A549 (cell line): Measurements from ENCODE around the gene KIF21B. TPM values are rescaled to one million over a fixed set of nuclear protein-coding genes. Genes with fewer than 3 reads are reported as not detected.

Source experiments
- ATAC-seq, 2 experiments: fragments of 200-7000 bp in 1 of 2; fragments of >200 bp in 1 of 2; cut with Nextera tagmentation in 1 of 2; cut with Tn5 transposase in 1 of 2; 3 replicates each; pipeline versions ENCODE4 v1.8.0 to v1.9.1; 2018 to 2020; ENCODE audit warnings: mild to moderate bottlenecking in 1 of 2, moderate library complexity in 1 of 2
- CTCF ChIA-PET: fragments of 300-600 bp; sonication (Branson Sonifier 250); formaldehyde crosslinking; extraction: SDS; loops from one replicate; lab custom pipeline; 2021; ENCODE audit warnings: antibody characterized with exemption, inconsistent platforms; lab: Yijun Ruan, JAX
- POLR2A ChIA-PET: fragments of 350-600 bp; formaldehyde crosslinking; extraction: SDS; loops from one replicate; lab custom pipeline; 2021; ENCODE audit warnings: antibody characterized with exemption, inconsistent platforms; lab: Yijun Ruan, JAX
- DNase-seq, 2 experiments: peaks; one replicate each; pipeline versions ENCODE4 v3.0.0 to v3.0.0-alpha.2; 2011 to 2016; ENCODE audit warnings: low read depth in 1 of 2, low spot score in 1 of 2
- FAIRE-seq: peaks from 2 replicates; lab custom pipeline; 2011; peaks lifted over from hg19 to GRCh38; lab: Jason Lieb, UNC
- H3K27ac ChIP-seq, 2 experiments: fragments of >200 bp; sonication (Bioruptor Twin); formaldehyde crosslinking; 3 replicates each; pipeline ENCODE4 v1.5.1; 2016 to 2017
- H3K4me1 ChIP-seq: fragments of >200 bp; sonication (Bioruptor Twin); formaldehyde crosslinking; 3 replicates; pipeline ENCODE4 v1.6.1; 2016
- H3K4me2 ChIP-seq: fragments of >200 bp; sonication (Bioruptor Twin); formaldehyde crosslinking; 3 replicates; pipeline ENCODE4 v1.6.1; 2016
- H3K4me3 ChIP-seq: fragments of >200 bp; sonication (Bioruptor Twin); formaldehyde crosslinking; 3 replicates; pipeline ENCODE4 v1.5.1; 2016
- H3K9me3 ChIP-seq: fragments of >200 bp; sonication (Bioruptor Twin); formaldehyde crosslinking; 3 replicates; pipeline ENCODE4 v1.6.1; 2016
- CBX2 ChIP-seq: fragments of 200-600 bp; sonication (generic); IDR thresholded peaks from 2 replicates; pipeline ENCODE4 v1.6.1; 2016; ENCODE audit warnings: low read depth, mild to moderate bottlenecking, borderline replicate concordance
- CHD4 ChIP-seq: fragments of 200-600 bp; sonication (generic); IDR thresholded peaks from 2 replicates; pipeline ENCODE4 v1.6.1; 2016; ENCODE audit warnings: antibody characterized with exemption, mild to moderate bottlenecking, borderline replicate concordance
- EP300 ChIP-seq, 2 experiments: fragments of >200 bp; sonication (Bioruptor Twin); formaldehyde crosslinking; IDR thresholded peaks; 2 replicates in 1 of 2; 3 replicates in 1 of 2; pipeline ENCODE4 v1.6.1; 2016 to 2017
- ESRRA ChIP-seq: fragments of 150-350 bp; IDR thresholded peaks from 2 replicates; pipeline ENCODE4 v1.6.1; 2014; ENCODE audit warnings: mild to moderate bottlenecking, low read length, borderline replicate concordance
- FOXS1 ChIP-seq: fragments of 250-450 bp; sonication (Bioruptor Pico); IDR thresholded peaks from 2 replicates; pipeline ENCODE4 v1.5.0; 2020; ENCODE audit warnings: mild to moderate bottlenecking, moderate library complexity
- HOXB5 ChIP-seq: fragments of 250-450 bp; sonication (Bioruptor Pico); IDR thresholded peaks from 2 replicates; pipeline ENCODE4 v1.5.0; 2020; ENCODE audit warnings: mild to moderate bottlenecking, moderate library complexity
- KDM1A ChIP-seq: fragments of 200-600 bp; sonication (generic); IDR thresholded peaks from 2 replicates; pipeline ENCODE4 v1.6.1; 2016; ENCODE audit warnings: low read depth, mild to moderate bottlenecking
- MYC ChIP-seq: IDR thresholded peaks from 2 replicates; pipeline ENCODE4 v1.6.1; 2012; ENCODE audit warnings: mild to moderate bottlenecking, inconsistent platforms, low read length, improper control_type of control experiment, borderline replicate concordance
- NFE2L2 ChIP-seq: fragments of 150-350 bp; conservative IDR thresholded peaks from 2 replicates; pipeline ENCODE4 v1.6.1; 2014; ENCODE audit warnings: low read length
- POLR2A ChIP-seq: IDR thresholded peaks from 2 replicates; pipeline ENCODE4 v1.6.1; 2012; ENCODE audit warnings: mild to moderate bottlenecking, low read length
- RARB ChIP-seq: fragments of 250-450 bp; sonication (Bioruptor Pico); IDR thresholded peaks from 2 replicates; pipeline ENCODE4 v1.8.0; 2021; ENCODE audit warnings: mild to moderate bottlenecking, moderate library complexity
- RCOR1 ChIP-seq: fragments of 150-350 bp; IDR thresholded peaks from 2 replicates; pipeline ENCODE4 v1.6.1; 2014; ENCODE audit warnings: antibody characterized with exemption, low read length, low read depth
- RFX5 ChIP-seq: fragments of 450-650 bp; IDR thresholded peaks from 2 replicates; pipeline ENCODE4 v1.7.1; 2014; ENCODE audit warnings: antibody characterized with exemption, mild to moderate bottlenecking, moderate library complexity
- RNF2 ChIP-seq: fragments of 200-600 bp; sonication (generic); IDR thresholded peaks from 2 replicates; pipeline ENCODE4 v1.6.1; 2016; ENCODE audit warnings: low read depth, mild to moderate bottlenecking, antibody characterized with exemption, moderate library complexity, borderline replicate concordance
- SMC3 ChIP-seq: fragments of >200 bp; sonication (Bioruptor Twin); formaldehyde crosslinking; IDR thresholded peaks from 3 replicates; pipeline ENCODE4 v1.6.1; 2018; ENCODE audit warnings: inconsistent platforms
- SREBF2 ChIP-seq: fragments of 450-650 bp; IDR thresholded peaks from 2 replicates; pipeline ENCODE4 v1.6.1; 2014; ENCODE audit warnings: mild to moderate bottlenecking, moderate library complexity
- TP53 ChIP-seq: fragments of 250-450 bp; sonication (Bioruptor Pico); IDR thresholded peaks from 2 replicates; pipeline ENCODE4 v1.5.0; 2021; ENCODE audit warnings: mild to moderate bottlenecking, moderate library complexity
- ZC3H11A ChIP-seq: fragments of 450-650 bp; IDR thresholded peaks from 2 replicates; pipeline ENCODE4 v1.6.1; 2014; ENCODE audit warnings: antibody characterized with exemption, mild to moderate bottlenecking
- ZNF302 ChIP-seq: fragments of 250-450 bp; sonication (Bioruptor Pico); IDR thresholded peaks from 2 replicates; pipeline ENCODE4 v1.9.0; 2021; ENCODE audit warnings: inconsistent platforms, mild to moderate bottlenecking, moderate library complexity
- ZSCAN20 ChIP-seq: fragments of 250-450 bp; sonication (Bioruptor Pico); IDR thresholded peaks from 2 replicates; pipeline ENCODE4 v1.8.0; 2022; ENCODE audit warnings: mild to moderate bottlenecking, moderate library complexity
- WGBS: methylation state at CpG from one replicate; pipeline ENCODE4 v1.1.6; 2017; ENCODE audit errors: missing lambda C conversion rate; 5-methylcytosine and 5-hydroxymethylcytosine counted together
- polyA plus RNA-seq, 4 experiments: library from polyadenylated mRNA; depleted of rRNA in 3 of 4; stranded (reverse); fragments of >200 nt; fragmentation: RNase III in 1 of 4; extraction: RNeasy Plus Mini Kit Qiagen cat#74134 plus additional on column Dnase treatment in 1 of 4; gene quantifications; 2 replicates in 3 of 4; 3 replicates in 1 of 4; pipeline ENCODE4 v1.2.3, GENCODE V29; 2011 to 2017
- TF ChIP-seq, protein P1 (sequence below): IDR thresholded peaks from 2 replicates; pipeline ENCODE4 v1.6.1; 2012; ENCODE audit warnings: low read depth, borderline replicate concordance
- TF ChIP-seq, protein P2 (sequence below): IDR thresholded peaks from 2 replicates; pipeline ENCODE4 v1.6.1; 2012
- TF ChIP-seq, protein P3 (sequence below): fragments of >200 bp; sonication (Bioruptor Twin); formaldehyde crosslinking; IDR thresholded peaks from 3 replicates; pipeline ENCODE4 v1.5.1; 2016
- TF ChIP-seq, protein P4 (sequence below): fragments of >200 bp; sonication (Bioruptor Twin); formaldehyde crosslinking; IDR thresholded peaks from 3 replicates; pipeline ENCODE4 v1.6.1; 2016
- TF ChIP-seq, protein P5 (sequence below): fragments of 200-600 bp; sonication (generic); IDR thresholded peaks from 2 replicates; pipeline ENCODE4 v1.6.1; 2016; ENCODE audit warnings: antibody characterized with exemption, mild to moderate bottlenecking, moderate library complexity
- TF ChIP-seq, protein P6 (sequence below): IDR thresholded peaks from 2 replicates; pipeline ENCODE4 v1.6.1; 2012

The KIF21B gene
- polyA plus RNA-seq, 2 of the 4 experiments (the other 2 are of a cell fraction), result 1.4 to 3.8 TPM

DNA sequence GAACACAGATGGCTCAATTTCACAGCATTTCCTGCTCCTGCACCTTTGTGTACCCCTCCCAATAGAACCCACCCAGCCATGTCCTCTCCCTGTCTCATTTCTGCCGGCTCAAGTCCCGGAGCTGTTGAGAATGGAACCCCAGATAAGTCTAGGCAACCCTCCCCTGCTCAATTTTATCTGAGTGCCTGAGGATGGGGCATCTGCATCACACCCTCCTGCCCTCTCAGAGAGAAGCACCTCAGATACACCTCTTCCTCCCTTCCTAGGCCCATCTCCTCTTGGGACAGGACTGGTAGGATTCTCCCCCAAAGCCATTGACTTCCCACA, 1.1 kb downstream of the KIF21B start:
- ChIA-PET POLR2A (interaction anchor here (0.5 kb wide), 1 partner anchor 400 kb away, joined by 4 read pairs; no protein-coding TSS in a partner anchor), CTCF (interaction anchor here (0.9 to 8.0 kb wide), 7 partner anchors 10 to 464 kb away, joined by 3 to 94 read pairs (median 3); no protein-coding TSS in a partner anchor)
- H3K4me3 ChIP-seq, result peak overlapping the region; percentile 76
- TF ChIP-seq, protein P1, sequence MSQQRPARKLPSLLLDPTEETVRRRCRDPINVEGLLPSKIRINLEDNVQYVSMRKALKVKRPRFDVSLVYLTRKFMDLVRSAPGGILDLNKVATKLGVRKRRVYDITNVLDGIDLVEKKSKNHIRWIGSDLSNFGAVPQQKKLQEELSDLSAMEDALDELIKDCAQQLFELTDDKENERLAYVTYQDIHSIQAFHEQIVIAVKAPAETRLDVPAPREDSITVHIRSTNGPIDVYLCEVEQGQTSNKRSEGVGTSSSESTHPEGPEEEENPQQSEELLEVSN, result no peak
- TF ChIP-seq MYC (no peak), CHD4 (no peak), NFE2L2 (no peak), POLR2A (no peak), TP53 (CRISPR knock-in tag) (no peak), EP300 (IDR thresholded peaks at IDR 0.05) (no peak), FOXS1 (no peak), SMC3 (no peak), RFX5 (no peak), RNF2 (no peak), SREBF2 (no peak), RARB (CRISPR knock-in tag) (no peak), ZC3H11A (no peak), ESRRA (no peak), RCOR1 (no peak)
- TF ChIP-seq, protein P2, sequence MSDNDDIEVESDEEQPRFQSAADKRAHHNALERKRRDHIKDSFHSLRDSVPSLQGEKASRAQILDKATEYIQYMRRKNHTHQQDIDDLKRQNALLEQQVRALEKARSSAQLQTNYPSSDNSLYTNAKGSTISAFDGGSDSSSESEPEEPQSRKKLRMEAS, result no peak
- TF ChIP-seq, protein P3, sequence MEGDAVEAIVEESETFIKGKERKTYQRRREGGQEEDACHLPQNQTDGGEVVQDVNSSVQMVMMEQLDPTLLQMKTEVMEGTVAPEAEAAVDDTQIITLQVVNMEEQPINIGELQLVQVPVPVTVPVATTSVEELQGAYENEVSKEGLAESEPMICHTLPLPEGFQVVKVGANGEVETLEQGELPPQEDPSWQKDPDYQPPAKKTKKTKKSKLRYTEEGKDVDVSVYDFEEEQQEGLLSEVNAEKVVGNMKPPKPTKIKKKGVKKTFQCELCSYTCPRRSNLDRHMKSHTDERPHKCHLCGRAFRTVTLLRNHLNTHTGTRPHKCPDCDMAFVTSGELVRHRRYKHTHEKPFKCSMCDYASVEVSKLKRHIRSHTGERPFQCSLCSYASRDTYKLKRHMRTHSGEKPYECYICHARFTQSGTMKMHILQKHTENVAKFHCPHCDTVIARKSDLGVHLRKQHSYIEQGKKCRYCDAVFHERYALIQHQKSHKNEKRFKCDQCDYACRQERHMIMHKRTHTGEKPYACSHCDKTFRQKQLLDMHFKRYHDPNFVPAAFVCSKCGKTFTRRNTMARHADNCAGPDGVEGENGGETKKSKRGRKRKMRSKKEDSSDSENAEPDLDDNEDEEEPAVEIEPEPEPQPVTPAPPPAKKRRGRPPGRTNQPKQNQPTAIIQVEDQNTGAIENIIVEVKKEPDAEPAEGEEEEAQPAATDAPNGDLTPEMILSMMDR, result no peak
- TF ChIP-seq, protein P4, sequence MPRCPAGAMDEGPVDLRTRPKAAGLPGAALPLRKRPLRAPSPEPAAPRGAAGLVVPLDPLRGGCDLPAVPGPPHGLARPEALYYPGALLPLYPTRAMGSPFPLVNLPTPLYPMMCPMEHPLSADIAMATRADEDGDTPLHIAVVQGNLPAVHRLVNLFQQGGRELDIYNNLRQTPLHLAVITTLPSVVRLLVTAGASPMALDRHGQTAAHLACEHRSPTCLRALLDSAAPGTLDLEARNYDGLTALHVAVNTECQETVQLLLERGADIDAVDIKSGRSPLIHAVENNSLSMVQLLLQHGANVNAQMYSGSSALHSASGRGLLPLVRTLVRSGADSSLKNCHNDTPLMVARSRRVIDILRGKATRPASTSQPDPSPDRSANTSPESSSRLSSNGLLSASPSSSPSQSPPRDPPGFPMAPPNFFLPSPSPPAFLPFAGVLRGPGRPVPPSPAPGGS, result no peak
- peak overlapping the region; percentile 97 for H3K4me2 ChIP-seq
- FAIRE-seq, result no peak
- no peak for DNase-seq
- H3K9me3 ChIP-seq, result no peaks in the 10 kb centered on the region
- ATAC-seq, result no peak
- H3K27ac ChIP-seq, result peak overlapping the region; percentile 64 to 96
- peaks cover 75% of the 10 kb centered on the region for H3K4me1 ChIP-seq
- 90% methylated on average over 2 of the region's 2 CpGs for WGBS

DNA sequence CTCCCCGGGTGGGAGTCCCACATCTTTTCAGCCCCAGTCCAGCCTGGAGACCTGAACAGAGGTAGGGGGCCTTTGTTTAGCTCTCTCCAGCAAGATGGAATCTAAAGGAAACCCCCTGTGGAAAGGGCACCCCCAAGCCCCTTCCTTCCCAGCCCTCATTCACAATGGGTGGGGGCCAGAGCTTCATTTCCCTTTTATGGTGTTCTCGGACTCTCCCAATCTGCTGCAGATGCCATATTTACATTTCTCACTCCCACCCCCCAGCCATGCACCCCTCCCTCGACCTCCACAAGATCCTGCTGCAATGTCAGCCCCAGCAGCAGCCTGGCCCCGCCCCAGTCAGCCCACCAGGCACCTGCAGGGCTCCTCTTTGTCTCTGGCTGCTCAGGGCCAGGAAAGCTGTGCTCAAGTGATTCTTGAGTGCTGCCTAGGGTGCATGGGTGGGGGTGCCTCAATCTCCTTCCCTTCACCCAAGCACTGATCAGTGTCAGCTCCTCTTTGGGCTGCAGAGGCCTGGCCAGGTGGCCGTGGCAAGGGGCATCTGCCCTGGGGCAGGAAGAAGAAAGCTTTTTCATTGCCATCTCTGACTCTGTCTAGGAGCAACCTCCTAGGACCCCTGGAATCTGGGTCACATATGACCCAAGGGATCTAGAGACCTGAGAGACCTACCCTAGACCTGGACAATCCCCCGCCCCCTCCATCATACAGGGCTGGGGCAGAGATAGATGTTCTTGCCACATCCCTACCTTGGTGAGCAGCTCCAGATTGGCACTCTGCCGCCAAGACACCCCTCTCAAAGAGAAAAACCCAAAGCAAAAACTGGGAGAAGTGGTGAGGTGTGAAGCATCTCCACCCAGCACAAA, 1.7 kb downstream of the KIF21B start:
- no peaks in the 10 kb centered on the region for H3K9me3 ChIP-seq
- peak overlapping the region; percentile 97 for H3K4me2 ChIP-seq
- TF ChIP-seq MYC (no peak), POLR2A (no peak), ZSCAN20 (no peak), CBX2 (no peak), ZNF302 (CRISPR knock-in tag) (no peak), HOXB5 (CRISPR knock-in tag) (no peak), KDM1A (no peak)
- TF ChIP-seq, protein P5, sequence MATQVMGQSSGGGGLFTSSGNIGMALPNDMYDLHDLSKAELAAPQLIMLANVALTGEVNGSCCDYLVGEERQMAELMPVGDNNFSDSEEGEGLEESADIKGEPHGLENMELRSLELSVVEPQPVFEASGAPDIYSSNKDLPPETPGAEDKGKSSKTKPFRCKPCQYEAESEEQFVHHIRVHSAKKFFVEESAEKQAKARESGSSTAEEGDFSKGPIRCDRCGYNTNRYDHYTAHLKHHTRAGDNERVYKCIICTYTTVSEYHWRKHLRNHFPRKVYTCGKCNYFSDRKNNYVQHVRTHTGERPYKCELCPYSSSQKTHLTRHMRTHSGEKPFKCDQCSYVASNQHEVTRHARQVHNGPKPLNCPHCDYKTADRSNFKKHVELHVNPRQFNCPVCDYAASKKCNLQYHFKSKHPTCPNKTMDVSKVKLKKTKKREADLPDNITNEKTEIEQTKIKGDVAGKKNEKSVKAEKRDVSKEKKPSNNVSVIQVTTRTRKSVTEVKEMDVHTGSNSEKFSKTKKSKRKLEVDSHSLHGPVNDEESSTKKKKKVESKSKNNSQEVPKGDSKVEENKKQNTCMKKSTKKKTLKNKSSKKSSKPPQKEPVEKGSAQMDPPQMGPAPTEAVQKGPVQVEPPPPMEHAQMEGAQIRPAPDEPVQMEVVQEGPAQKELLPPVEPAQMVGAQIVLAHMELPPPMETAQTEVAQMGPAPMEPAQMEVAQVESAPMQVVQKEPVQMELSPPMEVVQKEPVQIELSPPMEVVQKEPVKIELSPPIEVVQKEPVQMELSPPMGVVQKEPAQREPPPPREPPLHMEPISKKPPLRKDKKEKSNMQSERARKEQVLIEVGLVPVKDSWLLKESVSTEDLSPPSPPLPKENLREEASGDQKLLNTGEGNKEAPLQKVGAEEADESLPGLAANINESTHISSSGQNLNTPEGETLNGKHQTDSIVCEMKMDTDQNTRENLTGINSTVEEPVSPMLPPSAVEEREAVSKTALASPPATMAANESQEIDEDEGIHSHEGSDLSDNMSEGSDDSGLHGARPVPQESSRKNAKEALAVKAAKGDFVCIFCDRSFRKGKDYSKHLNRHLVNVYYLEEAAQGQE, result no peak
- TF ChIP-seq, protein P6, sequence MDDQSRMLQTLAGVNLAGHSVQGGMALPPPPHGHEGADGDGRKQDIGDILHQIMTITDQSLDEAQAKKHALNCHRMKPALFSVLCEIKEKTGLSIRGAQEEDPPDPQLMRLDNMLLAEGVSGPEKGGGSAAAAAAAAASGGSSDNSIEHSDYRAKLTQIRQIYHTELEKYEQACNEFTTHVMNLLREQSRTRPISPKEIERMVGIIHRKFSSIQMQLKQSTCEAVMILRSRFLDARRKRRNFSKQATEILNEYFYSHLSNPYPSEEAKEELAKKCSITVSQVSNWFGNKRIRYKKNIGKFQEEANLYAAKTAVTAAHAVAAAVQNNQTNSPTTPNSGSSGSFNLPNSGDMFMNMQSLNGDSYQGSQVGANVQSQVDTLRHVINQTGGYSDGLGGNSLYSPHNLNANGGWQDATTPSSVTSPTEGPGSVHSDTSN, result no peak
- ATAC-seq (no peak), FAIRE-seq (no peak), DNase-seq (no peak)
- ChIA-PET CTCF (interaction anchor here (0.9 to 8.0 kb wide), 10 partner anchors 9 to 463 kb away, joined by 3 to 94 read pairs (median 3); no protein-coding TSS in a partner anchor), POLR2A (interaction anchor here (0.5 kb wide), 2 partner anchors 164 to 400 kb away, joined by 4 read pairs; no protein-coding TSS in a partner anchor)
- WGBS, result 91% methylated on average over 5 of the region's 7 CpGs
- H3K4me1 ChIP-seq, result peaks cover 80% of the 10 kb centered on the region
- peak overlapping the region; percentile 76; the same call in 2 of the 3 replicates for H3K4me3 ChIP-seq
- peak overlapping the region; percentile 72 to 96; a peak in 4 of 6 replicates for H3K27ac ChIP-seq
